ENCODE results near the gene DESI1.

- TF ChIP-seq, protein P1, sequence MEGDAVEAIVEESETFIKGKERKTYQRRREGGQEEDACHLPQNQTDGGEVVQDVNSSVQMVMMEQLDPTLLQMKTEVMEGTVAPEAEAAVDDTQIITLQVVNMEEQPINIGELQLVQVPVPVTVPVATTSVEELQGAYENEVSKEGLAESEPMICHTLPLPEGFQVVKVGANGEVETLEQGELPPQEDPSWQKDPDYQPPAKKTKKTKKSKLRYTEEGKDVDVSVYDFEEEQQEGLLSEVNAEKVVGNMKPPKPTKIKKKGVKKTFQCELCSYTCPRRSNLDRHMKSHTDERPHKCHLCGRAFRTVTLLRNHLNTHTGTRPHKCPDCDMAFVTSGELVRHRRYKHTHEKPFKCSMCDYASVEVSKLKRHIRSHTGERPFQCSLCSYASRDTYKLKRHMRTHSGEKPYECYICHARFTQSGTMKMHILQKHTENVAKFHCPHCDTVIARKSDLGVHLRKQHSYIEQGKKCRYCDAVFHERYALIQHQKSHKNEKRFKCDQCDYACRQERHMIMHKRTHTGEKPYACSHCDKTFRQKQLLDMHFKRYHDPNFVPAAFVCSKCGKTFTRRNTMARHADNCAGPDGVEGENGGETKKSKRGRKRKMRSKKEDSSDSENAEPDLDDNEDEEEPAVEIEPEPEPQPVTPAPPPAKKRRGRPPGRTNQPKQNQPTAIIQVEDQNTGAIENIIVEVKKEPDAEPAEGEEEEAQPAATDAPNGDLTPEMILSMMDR (IDR thresholded peaks at IDR 0.05): no peak
- TF ChIP-seq EZH2 (IDR thresholded peaks at IDR 0.05; ENCODE audit: borderline replicate concordance, insufficient read depth, low read depth, low read length, poor library complexity, severe bottlenecking): no peak
Observed at GRCh38 chr22:41650229-41650628, 29.4 kb upstream of the DESI1 start.

All from B cell (primary cell).